Caco-2 (cell line): ENCODE measurements around the gene UXS1. TPM values are rescaled to one million over a fixed set of nuclear protein-coding genes. Genes with fewer than 3 reads are reported as not detected.
"Not testable (repeated sequence)": the region's sequence is repeated elsewhere in the genome, so short reads cannot be mapped to it uniquely, and the experiment has no call there.

Experiments
- BruUV-seq: library from RNA; stranded (reverse); fragments of 400-500 nt; replicated peaks from 2 replicates; lab custom pipeline; 2021; lab: Mats Ljungman, UMichigan
- CTCF ChIA-PET: fragments of 300-600 bp; sonication (Branson Sonifier 250); formaldehyde crosslinking; loops from one replicate; lab custom pipeline; 2022; ENCODE audit warnings: antibody characterized with exemption; lab: Charles Lee
- POLR2A ChIA-PET: fragments of 300-600 bp; sonication (Branson Sonifier 250); formaldehyde crosslinking; loops from one replicate; lab custom pipeline; 2022; ENCODE audit warnings: antibody characterized with exemption; lab: Charles Lee
- DNase-seq, 2 experiments: peaks; one replicate each; pipeline versions ENCODE4 v3.0.0 to v3.0.0-alpha.2; 2020 to 2022
- H3K27me3 ChIP-seq: replicated peaks from 2 replicates; pipeline ENCODE4 v1.6.0; 2011; ENCODE audit warnings: low read length; ENCODE audit not compliant: control insufficient read depth, insufficient read depth
- H3K36me3 ChIP-seq: 2 replicates; pipeline ENCODE4 v1.5.1; 2011; ENCODE audit warnings: low read length; ENCODE audit not compliant: control insufficient read depth, insufficient read depth
- H3K4me1 ChIP-seq: fragments of 250-450 bp; sonication (Bioruptor Pico); 2 replicates; pipeline ENCODE4 v1.5.1; 2020; ENCODE audit warnings: mild to moderate bottlenecking
- H3K4me3 ChIP-seq: 2 replicates; pipeline ENCODE4 v1.5.1; 2011; ENCODE audit warnings: low read depth, mild to moderate bottlenecking, control low read depth, low read length
- H3K9me3 ChIP-seq: fragments of 250-450 bp; sonication (Bioruptor Pico); 2 replicates; pipeline ENCODE4 v1.5.1; 2020; ENCODE audit warnings: mild to moderate bottlenecking, moderate library complexity
- H3K27ac Mint-ChIP-seq: one replicate; pipeline ENCODE4 v1.8.0; 2022; ENCODE audit warnings: mixed read lengths; ENCODE audit not compliant: unreplicated experiment
- H3K27me3 Mint-ChIP-seq: one replicate; pipeline ENCODE4 v1.8.0; 2022; ENCODE audit warnings: mixed read lengths; ENCODE audit not compliant: insufficient read depth, unreplicated experiment
- H3K36me3 Mint-ChIP-seq: one replicate; pipeline ENCODE4 v1.8.0; 2022; ENCODE audit warnings: mild to moderate bottlenecking, mixed read lengths; ENCODE audit not compliant: insufficient read depth, unreplicated experiment
- H3K4me1 Mint-ChIP-seq: one replicate; pipeline ENCODE4 v1.8.0; 2022; ENCODE audit warnings: low read depth, mixed read lengths; ENCODE audit not compliant: unreplicated experiment
- H3K4me3 Mint-ChIP-seq: one replicate; pipeline ENCODE4 v1.8.0; 2022; ENCODE audit warnings: mild to moderate bottlenecking, moderate library complexity, mixed read lengths; ENCODE audit not compliant: unreplicated experiment
- H3K9me3 Mint-ChIP-seq: one replicate; pipeline ENCODE4 v1.8.0; 2022; ENCODE audit warnings: mixed read lengths; ENCODE audit not compliant: unreplicated experiment
- intact Hi-C: fragments of 100-400 bp; cut with micrococcal nuclease; formaldehyde crosslinking; loops from one replicate; pipeline ENCODE4 v1.10.0; 2022; ENCODE audit not compliant: unreplicated experiment
- total RNA-seq: library from RNA; stranded (reverse); gene quantifications from 2 replicates; pipeline ENCODE4 v1.2.3, GENCODE V29; 2022
- TF ChIP-seq, protein P1 (sequence below), 2 experiments: fragments of 200-600 bp in 1 of 2; IDR thresholded peaks; 1 replicate in 1 of 2; 2 replicates in 1 of 2; pipeline versions ENCODE4 v1.5.1 to v1.8.0; 2011 to 2022; ENCODE audit warnings: antibody characterized with exemption in 1 of 2, control low read depth in 1 of 2, inconsistent platforms in 1 of 2, low read depth in 1 of 2, low read length in 1 of 2, mild to moderate bottlenecking in 1 of 2, moderate library complexity in 1 of 2; ENCODE audit not compliant: insufficient read depth in 1 of 2, severe bottlenecking in 1 of 2, unreplicated experiment in 1 of 2

UXS1 gene
- total RNA-seq, 1 experiment from 2014 or later: 72.7 TPM

- H3K27me3 Mint-ChIP-seq: no peaks in the 10 kb centered on the region
- TF ChIP-seq, protein P1, sequence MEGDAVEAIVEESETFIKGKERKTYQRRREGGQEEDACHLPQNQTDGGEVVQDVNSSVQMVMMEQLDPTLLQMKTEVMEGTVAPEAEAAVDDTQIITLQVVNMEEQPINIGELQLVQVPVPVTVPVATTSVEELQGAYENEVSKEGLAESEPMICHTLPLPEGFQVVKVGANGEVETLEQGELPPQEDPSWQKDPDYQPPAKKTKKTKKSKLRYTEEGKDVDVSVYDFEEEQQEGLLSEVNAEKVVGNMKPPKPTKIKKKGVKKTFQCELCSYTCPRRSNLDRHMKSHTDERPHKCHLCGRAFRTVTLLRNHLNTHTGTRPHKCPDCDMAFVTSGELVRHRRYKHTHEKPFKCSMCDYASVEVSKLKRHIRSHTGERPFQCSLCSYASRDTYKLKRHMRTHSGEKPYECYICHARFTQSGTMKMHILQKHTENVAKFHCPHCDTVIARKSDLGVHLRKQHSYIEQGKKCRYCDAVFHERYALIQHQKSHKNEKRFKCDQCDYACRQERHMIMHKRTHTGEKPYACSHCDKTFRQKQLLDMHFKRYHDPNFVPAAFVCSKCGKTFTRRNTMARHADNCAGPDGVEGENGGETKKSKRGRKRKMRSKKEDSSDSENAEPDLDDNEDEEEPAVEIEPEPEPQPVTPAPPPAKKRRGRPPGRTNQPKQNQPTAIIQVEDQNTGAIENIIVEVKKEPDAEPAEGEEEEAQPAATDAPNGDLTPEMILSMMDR (IDR thresholded peaks at IDR 0.05; ENCODE audit: insufficient read depth in 1 of 2, low read depth in 1 of 2, low read length in 1 of 2, severe bottlenecking in 1 of 2, unreplicated experiment in 1 of 2): no peak
- peaks cover 46% of the 10 kb centered on the region for H3K9me3 Mint-ChIP-seq
- no peak for DNase-seq
- ChIA-PET CTCF (no interaction called here), POLR2A (no interaction called here)
- Histone ChIP-seq H3K36me3 (no peaks in the 10 kb centered on the region), H3K4me3 (no peak overlapping the region), H3K4me1 (no peaks in the 10 kb centered on the region), H3K27me3 (no peaks in the 10 kb centered on the region), H3K9me3 (peaks cover 14% of the 10 kb centered on the region)
- no peak overlapping the region for H3K4me3 Mint-ChIP-seq
- no peak overlapping the region for H3K27ac Mint-ChIP-seq
- H3K36me3 Mint-ChIP-seq: no peaks in the 10 kb centered on the region
- H3K4me1 Mint-ChIP-seq: no peaks in the 10 kb centered on the region
- BruUV-seq: no TSS peak
- intact Hi-C loops: no loop called here
Observed at GRCh38 chr2:106233350-106233706, 39.2 kb upstream of the UXS1 start.

DNA sequence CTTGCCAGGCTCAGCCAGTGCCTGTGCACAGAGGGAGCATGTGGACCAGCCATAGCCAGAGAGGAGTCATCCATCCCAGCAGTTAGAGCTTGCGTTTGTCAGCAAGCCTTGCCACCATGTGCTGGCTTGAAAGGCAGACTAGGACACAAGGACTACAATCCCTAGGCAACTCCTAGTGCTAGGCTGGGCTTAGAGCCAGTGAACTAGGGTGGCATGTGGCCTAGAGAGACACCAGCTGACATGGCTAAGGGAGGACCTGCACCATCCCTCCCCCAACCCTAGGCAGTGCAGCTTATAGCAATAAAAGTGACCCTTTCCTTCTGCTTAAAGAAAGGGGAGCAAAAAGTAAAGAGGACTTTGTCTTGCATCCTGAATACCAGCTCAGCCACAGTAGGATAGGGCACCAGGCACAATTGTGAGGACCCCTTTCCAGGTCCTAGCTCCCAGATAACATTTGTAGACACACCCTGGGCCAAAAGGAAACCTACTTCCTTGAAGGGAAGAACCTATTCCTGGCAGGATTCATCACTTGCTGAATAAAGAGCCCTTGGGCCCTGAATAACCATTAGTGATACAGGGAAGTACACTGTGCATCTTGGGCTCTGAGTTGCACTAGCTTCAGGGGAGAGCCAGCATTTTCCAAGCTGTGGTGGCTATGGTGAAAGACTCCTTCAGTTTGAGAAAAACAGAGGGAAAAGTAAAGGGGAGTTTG lies 38.7 kb upstream of the UXS1 start:
- Mint-ChIP-seq H3K9me3 (peaks cover 46% of the 10 kb centered on the region), H3K36me3 (no peaks in the 10 kb centered on the region), H3K27ac (no peak overlapping the region), H3K27me3 (no peaks in the 10 kb centered on the region), H3K4me3 (no peak overlapping the region), H3K4me1 (no peaks in the 10 kb centered on the region)
- intact Hi-C loops: no loop called here
- H3K9me3 ChIP-seq: peaks cover 14% of the 10 kb centered on the region
- H3K36me3 ChIP-seq: no peaks in the 10 kb centered on the region
- H3K27me3 ChIP-seq: no peaks in the 10 kb centered on the region
- no peak overlapping the region for H3K4me3 ChIP-seq
- no TSS peak for BruUV-seq
- POLR2A ChIA-PET: no interaction called here
- TF ChIP-seq, protein P1 (IDR thresholded peaks at IDR 0.05; ENCODE audit: insufficient read depth in 1 of 2, low read depth in 1 of 2, low read length in 1 of 2, severe bottlenecking in 1 of 2, unreplicated experiment in 1 of 2): no peak
- H3K4me1 ChIP-seq: no peaks in the 10 kb centered on the region
- no peak for DNase-seq
- CTCF ChIA-PET: no interaction called here

DNA sequence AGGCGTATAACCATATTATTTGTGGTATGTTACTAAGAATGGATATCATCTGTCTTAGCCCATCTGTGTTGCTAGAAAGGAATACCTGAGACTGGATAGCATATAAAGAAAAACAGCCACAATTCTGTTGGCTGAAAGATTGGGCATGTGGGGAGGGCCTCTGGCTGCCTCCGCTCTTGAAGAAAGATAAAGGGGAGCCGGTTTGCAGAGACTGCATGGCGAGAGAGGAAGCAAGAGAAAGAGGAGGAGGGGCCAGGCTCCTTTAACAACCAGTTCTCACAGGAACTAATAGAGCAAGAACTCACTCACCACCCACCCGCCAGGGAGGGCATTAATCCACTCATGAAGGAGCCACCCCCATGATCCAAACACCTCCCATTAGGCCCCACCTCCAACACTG lies 29.2 kb upstream of the UXS1 start:
- intact Hi-C loops: no loop called here
- no TSS peak for BruUV-seq
- DNase-seq: no peak
- H3K27me3 ChIP-seq: no peaks in the 10 kb centered on the region
- Mint-ChIP-seq H3K27ac (no peak overlapping the region), H3K9me3 (no peaks in the 10 kb centered on the region), H3K27me3 (no peaks in the 10 kb centered on the region), H3K36me3 (no peaks in the 10 kb centered on the region), H3K4me1 (no peaks in the 10 kb centered on the region), H3K4me3 (no peak overlapping the region)
- H3K4me1 ChIP-seq: no peaks in the 10 kb centered on the region
- ChIA-PET POLR2A (no interaction called here), CTCF (no interaction called here)
- H3K36me3 ChIP-seq: no peaks in the 10 kb centered on the region
- no peak overlapping the region for H3K4me3 ChIP-seq
- H3K9me3 ChIP-seq: no peaks in the 10 kb centered on the region
- TF ChIP-seq, protein P1 (IDR thresholded peaks at IDR 0.05; ENCODE audit: insufficient read depth in 1 of 2, low read depth in 1 of 2, low read length in 1 of 2, severe bottlenecking in 1 of 2, unreplicated experiment in 1 of 2): no peak

- H3K4me1 Mint-ChIP-seq, DNase-seq, H3K36me3 Mint-ChIP-seq, H3K27me3 Mint-ChIP-seq, H3K4me3 Mint-ChIP-seq, H3K4me1 ChIP-seq, intact Hi-C loops, POLR2A ChIA-PET, H3K27me3 ChIP-seq, H3K36me3 ChIP-seq, H3K27ac Mint-ChIP-seq, CTCF ChIA-PET, H3K9me3 Mint-ChIP-seq, BruUV-seq, H3K4me3 ChIP-seq, H3K9me3 ChIP-seq: not testable (repeated sequence)
Observed at GRCh38 chr2:106222057-106222456, 28.0 kb upstream of the UXS1 start.
